HEK293T (cell line): Measurements from ENCODE around the gene SPNS2.

Experiments used
- CTCF ChIA-PET: fragments of 350-600 bp; formaldehyde crosslinking; extraction: SDS; loops from one replicate; lab custom pipeline; 2021; ENCODE audit warnings: antibody characterized with exemption, inconsistent platforms; lab: Yijun Ruan, JAX
- POLR2A ChIA-PET: fragments of 350-600 bp; formaldehyde crosslinking; extraction: SDS; loops from one replicate; lab custom pipeline; 2020; ENCODE audit warnings: antibody characterized with exemption, inconsistent platforms; lab: Yijun Ruan, JAX
- DNase-seq: peaks from one replicate; pipeline ENCODE4 v3.0.0; 2012; ENCODE audit warnings: mixed read lengths; ENCODE audit errors: extremely low spot score
- ARNT ChIP-seq: fragments of 450-650 bp; IDR thresholded peaks from 2 replicates; pipeline ENCODE4 v1.6.1; 2017; ENCODE audit warnings: mild to moderate bottlenecking
- BHLHE40 ChIP-seq: fragments of 450-650 bp; IDR thresholded peaks from 2 replicates; pipeline ENCODE4 v1.6.1; 2016; ENCODE audit warnings: mild to moderate bottlenecking, moderate library complexity, borderline replicate concordance
- CTBP1 ChIP-seq: fragments of 450-650 bp; IDR thresholded peaks from 2 replicates; pipeline ENCODE4 v1.6.1; 2016; ENCODE audit warnings: borderline replicate concordance
- ELF4 ChIP-seq: fragments of 450-650 bp; IDR thresholded peaks from 2 replicates; pipeline ENCODE4 v1.6.1; 2017; ENCODE audit warnings: antibody characterized with exemption
- FOXA1 ChIP-seq: fragments of 450-650 bp; IDR thresholded peaks from 2 replicates; pipeline ENCODE4 v1.6.1; 2016; ENCODE audit warnings: mild to moderate bottlenecking
- FOXK2 ChIP-seq: fragments of 450-650 bp; IDR thresholded peaks from 2 replicates; pipeline ENCODE4 v1.6.1; 2016; ENCODE audit warnings: mild to moderate bottlenecking
- FOXM1 ChIP-seq: fragments of 450-650 bp; IDR thresholded peaks from 2 replicates; pipeline ENCODE4 v1.6.1; 2017; ENCODE audit warnings: mild to moderate bottlenecking, borderline replicate concordance
- HDGF ChIP-seq: fragments of 450-650 bp; IDR thresholded peaks from 2 replicates; pipeline ENCODE4 v1.6.1; 2017; ENCODE audit warnings: antibody characterized with exemption, borderline replicate concordance
- L3MBTL2 ChIP-seq: fragments of 450-650 bp; conservative IDR thresholded peaks from 2 replicates; pipeline ENCODE4 v1.6.1; 2016; ENCODE audit warnings: mild to moderate bottlenecking
- LEF1 ChIP-seq: fragments of 450-650 bp; IDR thresholded peaks from 2 replicates; pipeline ENCODE4 v1.6.1; 2017; ENCODE audit warnings: mild to moderate bottlenecking, borderline replicate concordance
- NFRKB ChIP-seq: fragments of 450-650 bp; IDR thresholded peaks from 2 replicates; pipeline ENCODE4 v1.6.1; 2016; ENCODE audit warnings: mild to moderate bottlenecking, moderate library complexity
- PKNOX1 ChIP-seq: fragments of 450-650 bp; IDR thresholded peaks from 2 replicates; pipeline ENCODE4 v1.6.1; 2016
- SP1 ChIP-seq: fragments of 450-650 bp; IDR thresholded peaks from 2 replicates; pipeline ENCODE4 v1.6.1; 2017
- SUZ12 ChIP-seq: fragments of 450-650 bp; IDR thresholded peaks from 2 replicates; pipeline ENCODE4 v1.6.1; 2016; ENCODE audit warnings: mild to moderate bottlenecking
- TARDBP ChIP-seq: fragments of 450-650 bp; IDR thresholded peaks from 2 replicates; pipeline ENCODE4 v1.6.1; 2016
- ZNF384 ChIP-seq: fragments of 450-650 bp; IDR thresholded peaks from 2 replicates; pipeline ENCODE4 v1.6.1; 2016

The SPNS2 gene

GRCh38 chr17:4478318-4478830 is 20.3 kb upstream of the SPNS2 start:
- ChIA-PET POLR2A (no interaction called here), CTCF (no interaction called here)
- TF ChIP-seq ELF4 (no peak), CTBP1 (no peak)
- DNase-seq: no peak

GRCh38 chr17:4479340-4479981 is 19.2 kb upstream of the SPNS2 start:
- TF ChIP-seq CTBP1: no peak
- TF ChIP-seq FOXK2: no peak
- ChIA-PET POLR2A (no interaction called here), CTCF (no interaction called here)
- no peak for DNase-seq

- ChIA-PET CTCF (no interaction called here), POLR2A (no interaction called here)
- no peak for DNase-seq
- TF ChIP-seq L3MBTL2 (no peak), PKNOX1 (no peak), FOXA1 (no peak), FOXM1 (no peak), SP1 (no peak), ELF4 (no peak), NFRKB (no peak), ZNF384 (no peak), CTBP1 (no peak), TARDBP (no peak), BHLHE40 (no peak)
These were observed 18.5 kb upstream of the SPNS2 start for GRCh38 chr17:4479982-4480751.

- CTCF ChIA-PET: interaction anchor here (0.6 kb wide), 1 partner anchor 131 kb away, joined by 5 read pairs; no protein-coding TSS in a partner anchor
- no peak for DNase-seq
- no peak for TF ChIP-seq CTBP1
- no peak for TF ChIP-seq BHLHE40
- no peak for TF ChIP-seq HDGF
- no peak for TF ChIP-seq NFRKB
- no peak for TF ChIP-seq PKNOX1
- no peak for TF ChIP-seq LEF1
- POLR2A ChIA-PET: no interaction called here
These were observed 17.5 kb upstream of the SPNS2 start for GRCh38 chr17:4480929-4481898.

- POLR2A ChIA-PET: no interaction called here
These were observed 16.2 kb upstream of the SPNS2 start for GRCh38 chr17:4482338-4483011.

GRCh38 chr17:4483012-4483840 is 15.5 kb upstream of the SPNS2 start:
- CTCF ChIA-PET: interaction anchor here (0.9 kb wide), 1 partner anchor 109 kb away, joined by 3 read pairs; no protein-coding TSS in a partner anchor
- POLR2A ChIA-PET: no interaction called here
- no peak for TF ChIP-seq TARDBP
- TF ChIP-seq FOXA1: no peak
- TF ChIP-seq HDGF: no peak
- no peak for TF ChIP-seq FOXM1
- no peak for TF ChIP-seq PKNOX1
- no peak for TF ChIP-seq LEF1
- no peak for TF ChIP-seq ZNF384
- TF ChIP-seq CTBP1: no peak
- TF ChIP-seq NFRKB: no peak
- TF ChIP-seq ELF4: no peak
- TF ChIP-seq L3MBTL2: no peak
- no peak for TF ChIP-seq SP1
- TF ChIP-seq ARNT: no peak
- no peak for TF ChIP-seq FOXK2
- TF ChIP-seq BHLHE40: no peak
- TF ChIP-seq SUZ12: no peak
- no peak for DNase-seq

More at GRCh38 chr17:4482338-4483011, 16.2 kb upstream of the SPNS2 start:
- CTCF ChIA-PET: interaction anchor here (0.9 kb wide), 1 partner anchor 110 kb away, joined by 3 read pairs; no protein-coding TSS in a partner anchor
- no peak for TF ChIP-seq FOXK2
- TF ChIP-seq HDGF: no peak
- no peak for DNase-seq
